A673 (cell line): Measurements from ENCODE around the gene CEP192. TPM values are rescaled to one million over a fixed set of nuclear protein-coding genes. Genes with fewer than 3 reads are reported as not detected.
A peak's percentile ranks its signal among the peaks of the same experiment; 100 is the strongest.

Experiments
- BruUV-seq: library from RNA; stranded (reverse); fragments of 400-500 nt; replicated peaks from 2 replicates; lab custom pipeline; 2021; lab: Mats Ljungman, UMichigan
- CTCF ChIA-PET: fragments of 300-600 bp; sonication (Branson Sonifier 250); formaldehyde crosslinking; loops from one replicate; lab custom pipeline; 2022; ENCODE audit warnings: antibody characterized with exemption; lab: Charles Lee
- POLR2A ChIA-PET: fragments of 300-600 bp; sonication (Branson Sonifier 250); formaldehyde crosslinking; loops from one replicate; lab custom pipeline; 2022; ENCODE audit warnings: antibody characterized with exemption; ENCODE audit not compliant: low non-redundant PET; lab: Charles Lee
- DNase-seq: peaks from one replicate; pipeline ENCODE4 v3.0.0-alpha.2; 2015; ENCODE audit warnings: low spot score
- H3K27ac ChIP-seq: fragments of 200-600 bp; sonication (generic); 2 replicates; pipeline ENCODE4 v1.5.1; 2016; ENCODE audit warnings: mixed run types, low read depth, mild to moderate bottlenecking, mixed read lengths, antibody characterized with exemption, low read length; ENCODE audit not compliant: poor library complexity, severe bottlenecking
- H3K27me3 ChIP-seq: fragments of 200-600 bp; sonication (generic); replicated peaks from 2 replicates; pipeline ENCODE4 v1.6.1; 2017; ENCODE audit warnings: mixed run types, low read depth, mild to moderate bottlenecking, mixed read lengths, antibody characterized with exemption, low read length; ENCODE audit not compliant: insufficient read depth, poor library complexity
- H3K36me3 ChIP-seq: fragments of 200-600 bp; sonication (generic); 2 replicates; pipeline ENCODE4 v1.6.1; 2016; ENCODE audit warnings: mixed run types, mild to moderate bottlenecking, mixed read lengths, antibody characterized with exemption, low read length; ENCODE audit not compliant: insufficient read depth, poor library complexity, severe bottlenecking
- H3K4me1 ChIP-seq: fragments of 200-600 bp; sonication (generic); 2 replicates; pipeline ENCODE4 v1.6.1; 2017; ENCODE audit warnings: mixed run types, mild to moderate bottlenecking, mixed read lengths, antibody characterized with exemption, low read length; ENCODE audit not compliant: insufficient read depth, poor library complexity, severe bottlenecking
- H3K4me3 ChIP-seq: fragments of 200-600 bp; sonication (generic); 2 replicates; pipeline ENCODE4 v1.5.1; 2016; ENCODE audit warnings: low read depth, mixed run types, mild to moderate bottlenecking, mixed read lengths, low read length; ENCODE audit not compliant: poor library complexity, severe bottlenecking
- H3K9me3 ChIP-seq: fragments of 200-600 bp; sonication (generic); 2 replicates; pipeline ENCODE4 v1.6.1; 2016; ENCODE audit warnings: mixed run types, low read depth, mild to moderate bottlenecking, mixed read lengths, antibody characterized with exemption, low read length; ENCODE audit not compliant: poor library complexity, severe bottlenecking
- CTCF ChIP-seq: fragments of 300-800, 200-600 bp; sonication (generic); conservative IDR thresholded peaks from 2 replicates; pipeline ENCODE4 v1.5.1; 2017; ENCODE audit warnings: low read depth, mild to moderate bottlenecking, antibody characterized with exemption, low read length, moderate library complexity, mixed read lengths
- EZH2 ChIP-seq: fragments of 200-600 bp; sonication (generic); IDR thresholded peaks from 2 replicates; pipeline ENCODE4 v1.6.1; 2017; ENCODE audit warnings: borderline replicate concordance, low read depth, mild to moderate bottlenecking, mixed read lengths, antibody characterized with exemption, low read length; ENCODE audit not compliant: poor library complexity, severe bottlenecking
- intact Hi-C: fragments of 100-400 bp; cut with micrococcal nuclease; formaldehyde crosslinking; loops from one replicate; pipeline ENCODE4 v1.10.0; 2022; ENCODE audit not compliant: unreplicated experiment
- total RNA-seq: library from RNA; stranded (reverse); gene quantifications from 2 replicates; pipeline ENCODE4 v1.2.3, GENCODE V29; 2021

Gene CEP192
- total RNA-seq, 1 experiment from 2014 or later, result 46.4 TPM

GRCh38 chr18:13120983-13121441 lies 129.8 kb downstream of the CEP192 start:
- CTCF ChIA-PET, result no interaction called here
- intact Hi-C loops, result no loop called here
- Histone ChIP-seq H3K36me3 (peaks cover 28% of the 10 kb centered on the region), H3K27me3 (no peaks in the 10 kb centered on the region), H3K4me3 (no peak overlapping the region), H3K27ac (no peak overlapping the region), H3K4me1 (no peaks in the 10 kb centered on the region), H3K9me3 (no peaks in the 10 kb centered on the region)
- DNase-seq, result peak; percentile 13
- POLR2A ChIA-PET, result no interaction called here
- TF ChIP-seq CTCF, result no peak
- no peak for TF ChIP-seq EZH2
- BruUV-seq, result no TSS peak

- Histone ChIP-seq H3K4me1 (no peaks in the 10 kb centered on the region), H3K9me3 (no peaks in the 10 kb centered on the region), H3K4me3 (no peak overlapping the region), H3K27me3 (no peaks in the 10 kb centered on the region), H3K27ac (no peak overlapping the region), H3K36me3 (peaks cover 7% of the 10 kb centered on the region)
- no peak for DNase-seq
- ChIA-PET CTCF (no interaction called here), POLR2A (no interaction called here)
- no TSS peak for BruUV-seq
- intact Hi-C loops, result no loop called here
- TF ChIP-seq CTCF (no peak), EZH2 (no peak)
Measured at GRCh38 chr18:13124411-13124810, 133.2 kb downstream of the CEP192 start.

DNA sequence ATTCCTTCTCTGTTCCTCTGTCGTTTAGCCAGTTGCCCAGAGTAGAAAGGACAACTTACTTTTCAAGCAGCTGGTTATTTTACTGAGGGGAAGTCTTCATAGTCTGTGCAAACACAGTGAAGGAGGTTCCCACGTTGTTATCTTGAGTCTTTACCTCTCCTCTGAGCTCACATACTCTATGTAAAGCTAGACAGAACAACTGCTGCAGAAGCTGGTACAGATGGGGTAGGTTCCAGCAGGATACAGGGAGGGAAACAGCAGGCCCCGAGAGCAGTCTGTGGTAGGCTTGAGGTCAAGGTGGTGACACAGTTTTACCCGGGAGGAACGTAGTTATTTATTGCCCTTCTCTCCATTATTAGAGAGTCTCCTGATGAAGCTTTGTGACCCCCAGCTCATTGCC lies 134.0 kb downstream of the CEP192 start:
- Histone ChIP-seq H3K36me3 (peaks cover 7% of the 10 kb centered on the region), H3K27ac (no peak overlapping the region), H3K4me1 (no peaks in the 10 kb centered on the region), H3K9me3 (no peaks in the 10 kb centered on the region), H3K4me3 (no peak overlapping the region), H3K27me3 (no peaks in the 10 kb centered on the region)
- CTCF ChIA-PET, result no interaction called here
- no peak for DNase-seq
- POLR2A ChIA-PET, result no interaction called here
- TF ChIP-seq CTCF (no peak), EZH2 (no peak)
- intact Hi-C loops, result no loop called here
- no TSS peak for BruUV-seq
